Upper lobe of right lung (tissue), 1 donor: ENCODE measurements around the gene PFDN6. TPM values are rescaled to one million over a fixed set of nuclear protein-coding genes. Genes with fewer than 3 reads are reported as not detected.

Experiments
- ATAC-seq: fragments of 200-7000 bp; cut with Tn5 transposase; one replicate; pipeline ENCODE4 v1.9.1; 2020; ENCODE audit warnings: mild to moderate bottlenecking, moderate library complexity
- DNase-seq: peaks from one replicate; pipeline ENCODE4 v3.0.0-alpha.2; 2020
- H3K27ac ChIP-seq: fragments of 200-600 bp; one replicate; pipeline ENCODE4 v1.8.0; 2022
- H3K27me3 ChIP-seq: fragments of 200-600 bp; one replicate; pipeline ENCODE4 v1.8.0; 2022; ENCODE audit warnings: mild to moderate bottlenecking
- H3K36me3 ChIP-seq: fragments of 200-600 bp; one replicate; pipeline ENCODE4 v1.8.0; 2022
- H3K4me1 ChIP-seq: fragments of 200-600 bp; one replicate; pipeline ENCODE4 v1.8.0; 2022
- H3K4me3 ChIP-seq: fragments of 200-600 bp; one replicate; pipeline ENCODE4 v1.8.0; 2022; ENCODE audit warnings: mild to moderate bottlenecking
- H3K9me3 ChIP-seq: fragments of 200-600 bp; one replicate; pipeline ENCODE4 v1.8.0; 2022
- CTCF ChIP-seq: fragments of 200-600 bp; IDR thresholded peaks from one replicate; pipeline ENCODE4 v1.8.0; 2022; ENCODE audit warnings: antibody characterized with exemption
- intact Hi-C: fragments of 100-400 bp; cut with DNase I; formaldehyde crosslinking; loops from one replicate; pipeline ENCODE4 v1.11.0; 2022
- total RNA-seq: library from RNA; stranded (reverse); fragmentation: NEBNext Ultra II Directional; extraction: Animal tissue kit (Norgen Biotek cat#: 25700); gene quantifications from one replicate; pipeline ENCODE4 v1.2.1, GENCODE V29; 2021
- donor health status: DM: no; HTN: yes; CAD: no; lungs with severe emphysema.

Gene PFDN6
- total RNA-seq, 1 donor from 2014 or later: 39.3 TPM

GRCh38 chr6:33276864-33277662 is 12.3 kb upstream of the PFDN6 start, which contains the start of gene B3GALT4:
B3GALT4 (plus strand) TSS chr6:33277123; CDS start chr6:33277420, 297 bp downstream.
- ATAC-seq (peak; percentile 85), DNase-seq (peak; percentile 90)
- Histone ChIP-seq H3K4me1 (peaks cover 52% of the 10 kb centered on the region), H3K27me3 (no peaks in the 10 kb centered on the region), H3K27ac (peak within 1 kb of the TSS; percentile 93), H3K9me3 (no peaks in the 10 kb centered on the region), H3K4me3 (peak within 1 kb of the TSS; percentile 80), H3K36me3 (peaks cover 51% of the 10 kb centered on the region)
- peak; percentile 53 for TF ChIP-seq CTCF
- intact Hi-C loops: no loop called here

GRCh38 chr6:33277663-33278391 is 11.6 kb upstream of the PFDN6 start:
- ATAC-seq (no peak), DNase-seq (no peak)
- no peak for TF ChIP-seq CTCF
- no peaks in the 10 kb centered on the region for H3K27me3 ChIP-seq
- intact Hi-C loops: no loop called here
- peaks cover 48% of the 10 kb centered on the region for H3K4me1 ChIP-seq
- no peaks in the 10 kb centered on the region for H3K9me3 ChIP-seq
- peaks cover 51% of the 10 kb centered on the region for H3K36me3 ChIP-seq
- peak overlapping the region; percentile 80 for H3K4me3 ChIP-seq
- peak overlapping the region; percentile 93 for H3K27ac ChIP-seq

GRCh38 chr6:33278392-33278741 is 11.0 kb upstream of the PFDN6 start:
- Histone ChIP-seq H3K27ac (peak overlapping the region; percentile 93), H3K4me1 (peaks cover 43% of the 10 kb centered on the region), H3K9me3 (no peaks in the 10 kb centered on the region), H3K36me3 (peaks cover 52% of the 10 kb centered on the region), H3K4me3 (peak overlapping the region; percentile 80), H3K27me3 (no peaks in the 10 kb centered on the region)
- intact Hi-C loops: no loop called here
- TF ChIP-seq CTCF: no peak
- DNase-seq (no peak), ATAC-seq (no peak)

GRCh38 chr6:33278810-33279209 is 10.6 kb upstream of the PFDN6 start:
- Histone ChIP-seq H3K27ac (no peak overlapping the region), H3K9me3 (no peaks in the 10 kb centered on the region), H3K4me3 (no peak overlapping the region), H3K4me1 (peaks cover 38% of the 10 kb centered on the region), H3K27me3 (no peaks in the 10 kb centered on the region), H3K36me3 (peaks cover 52% of the 10 kb centered on the region)
- intact Hi-C loops: no loop called here
- DNase-seq (no peak), ATAC-seq (no peak)
- TF ChIP-seq CTCF: no peak

GRCh38 chr6:33279257-33279695 is 10.1 kb upstream of the PFDN6 start:
- Histone ChIP-seq H3K36me3 (peaks cover 51% of the 10 kb centered on the region), H3K4me3 (no peak overlapping the region), H3K27me3 (no peaks in the 10 kb centered on the region), H3K27ac (no peak overlapping the region), H3K4me1 (peaks cover 34% of the 10 kb centered on the region), H3K9me3 (no peaks in the 10 kb centered on the region)
- DNase-seq (no peak), ATAC-seq (no peak)
- no peak for TF ChIP-seq CTCF
- intact Hi-C loops: no loop called here
